ENCODE results near the gene CCT8. TPM values are rescaled to one million over a fixed set of nuclear protein-coding genes. Genes with fewer than 3 reads are reported as not detected.

CCT8 gene
- total RNA-seq = 100 to 1,000 TPM; 210 to 235 TPM

DNA sequence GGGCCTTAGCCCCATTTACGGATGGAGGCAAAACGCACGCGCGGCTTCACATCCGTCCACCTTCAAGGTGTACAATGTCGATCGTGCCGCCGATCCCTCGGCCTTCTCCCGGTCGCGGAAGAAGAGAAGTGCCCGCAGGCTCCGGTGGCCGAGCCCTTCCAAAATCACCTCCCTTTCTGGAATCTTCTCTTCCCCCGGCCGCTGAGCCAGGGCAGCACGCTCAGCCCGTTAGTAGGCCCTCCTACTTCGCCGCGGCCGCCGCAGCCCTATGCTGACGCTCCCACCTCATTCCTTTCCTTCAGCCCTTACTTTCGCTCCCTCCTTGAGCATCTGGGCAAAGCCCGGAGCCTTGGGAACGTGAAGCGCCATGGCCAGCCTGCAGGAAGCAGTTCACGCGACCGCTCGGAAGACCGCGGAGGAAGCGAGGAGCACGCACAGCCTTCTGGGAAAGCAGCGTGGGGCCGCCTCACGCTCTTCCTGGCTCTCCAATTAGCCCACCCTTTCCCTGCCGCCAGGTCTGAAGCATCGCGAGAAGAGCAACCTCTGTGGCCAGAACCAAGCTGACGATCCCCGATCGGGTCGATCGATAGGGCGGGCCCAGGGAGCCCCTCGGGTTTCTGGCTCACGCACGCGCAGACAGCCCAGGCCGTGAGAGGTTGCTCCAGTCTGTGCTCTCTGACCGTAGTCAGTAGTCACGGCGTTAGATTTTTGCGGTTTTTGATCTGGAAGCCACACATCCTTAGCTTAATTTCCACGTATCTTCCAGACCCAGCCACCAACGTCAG, at the start of gene CCT8:
Gene CCT8, minus strand, starts transcription at position 427 of the 785 bp plus-strand sequence. Its CDS starts 58 bp downstream, at position 369.
- Mint-ChIP-seq H3K9me3 (peaks cover 8% of the 10 kb centered on the region), H3K27me3 (no peaks in the 10 kb centered on the region), H3K4me3 (peak within 1 kb of the TSS; percentile 99), H3K36me3 (ENCODE audit: low read depth) (peaks cover 29% of the 10 kb centered on the region), H3K4me1 (peaks cover 50% of the 10 kb centered on the region), H3K27ac (peak within 1 kb of the TSS; percentile 99)
- DNase-seq = peak; percentile 100
- ChIA-PET CTCF (interaction anchor here (0.5 to 2.0 kb wide), 7 partner anchors 9 to 227 kb away, joined by 3 to 6 read pairs (median 3); partner anchors contain the start of gene USP16), POLR2A (interaction anchor here (0.6 to 1.2 kb wide), 5 partner anchors 14 to 376 kb away, joined by 3 to 10 read pairs (median 5); no protein-coding TSS in a partner anchor)

DNA sequence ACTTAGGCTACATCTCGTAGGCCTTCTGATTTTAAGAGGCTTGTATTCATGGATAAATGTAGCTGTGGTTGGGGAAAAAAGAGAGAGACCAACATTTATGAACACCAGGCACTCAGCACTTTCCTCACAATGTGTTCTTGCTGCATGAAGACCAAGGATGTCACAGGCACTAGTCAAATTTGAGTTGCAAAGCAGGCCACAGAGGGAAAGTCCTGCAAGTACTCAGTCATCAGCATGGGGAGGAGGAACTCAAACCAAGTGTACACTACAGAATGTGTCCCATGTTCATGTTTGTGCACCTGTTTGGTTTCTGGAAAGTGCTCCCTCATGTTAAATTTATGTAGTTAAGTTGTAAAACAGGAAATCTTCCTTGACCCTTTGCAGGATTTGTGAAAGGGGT, 48.3 kb upstream of the CCT8 start:
- DNase-seq = no peak
- CTCF ChIA-PET = interaction anchor here (1.1 kb wide), 1 partner anchor 43 kb away, joined by 4 read pairs; no protein-coding TSS in a partner anchor
- H3K27me3 Mint-ChIP-seq = no peaks in the 10 kb centered on the region

GRCh38 chr21:29117372-29117955, 44.0 kb upstream of the CCT8 start:
- H3K27me3 Mint-ChIP-seq = no peaks in the 10 kb centered on the region
- H3K27ac Mint-ChIP-seq = no peak overlapping the region
- ChIA-PET POLR2A (no interaction called here), CTCF (no interaction called here)
- no peak overlapping the region for H3K4me3 Mint-ChIP-seq
- no peaks in the 10 kb centered on the region for H3K36me3 Mint-ChIP-seq (ENCODE audit: low read depth)
- H3K9me3 Mint-ChIP-seq = no peaks in the 10 kb centered on the region
- H3K4me1 Mint-ChIP-seq = no peaks in the 10 kb centered on the region
- no peak for DNase-seq

More for the DNA sequence above, 48.3 kb upstream of the CCT8 start:
- Mint-ChIP-seq H3K27ac (no peak overlapping the region), H3K4me3 (no peak overlapping the region), H3K36me3 (ENCODE audit: low read depth) (no peaks in the 10 kb centered on the region), H3K9me3 (no peaks in the 10 kb centered on the region), H3K4me1 (peaks cover 6% of the 10 kb centered on the region)
- POLR2A ChIA-PET = no interaction called here

GRCh38 chr21:29115899-29116298, 42.5 kb upstream of the CCT8 start:
- POLR2A ChIA-PET = no interaction called here
- Mint-ChIP-seq H3K9me3 (no peaks in the 10 kb centered on the region), H3K36me3 (ENCODE audit: low read depth) (no peaks in the 10 kb centered on the region), H3K4me1 (no peaks in the 10 kb centered on the region), H3K27me3 (no peaks in the 10 kb centered on the region), H3K4me3 (no peak overlapping the region), H3K27ac (peak overlapping the region; percentile 13)
- no peak for DNase-seq
- CTCF ChIA-PET = interaction anchor here (0.8 to 1.7 kb wide), 4 partner anchors 10 to 17 kb away, joined by 3 to 4 read pairs (median 4); no protein-coding TSS in a partner anchor

DNA sequence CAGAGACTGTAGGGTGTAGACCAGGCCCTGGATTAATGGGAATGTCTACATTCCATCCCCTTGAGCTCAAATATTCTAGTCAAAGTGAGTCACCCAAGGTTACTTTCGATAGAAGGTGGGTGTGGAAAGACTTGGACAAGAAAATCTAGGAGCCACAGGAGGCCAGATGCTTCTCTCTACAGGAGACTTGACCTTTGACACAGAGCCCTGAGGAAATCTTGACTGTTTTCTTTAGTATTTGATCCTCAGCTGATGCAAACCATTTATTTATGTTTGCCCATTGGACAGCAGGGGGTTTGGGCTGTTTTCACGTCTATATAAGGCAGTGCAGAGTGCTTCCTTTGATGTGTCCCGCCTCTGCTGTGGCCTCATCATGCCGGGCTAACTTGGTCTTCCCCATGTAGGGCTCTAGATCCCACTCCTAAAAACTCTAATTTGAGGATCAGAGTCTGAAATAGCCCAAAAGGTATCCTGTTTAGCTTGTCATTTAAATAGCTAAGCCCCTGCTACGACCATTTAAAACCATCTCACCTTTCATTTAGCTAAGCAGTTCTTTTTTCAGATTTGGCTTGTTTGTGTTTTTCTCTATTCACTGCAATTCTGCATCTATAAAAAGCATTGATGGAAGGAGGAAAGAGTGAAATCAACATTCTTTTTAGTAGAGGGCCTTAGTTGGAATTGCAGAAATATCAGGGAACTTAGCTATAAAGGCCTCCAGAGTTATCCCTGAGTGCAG, 41.5 kb upstream of the CCT8 start:
- no peaks in the 10 kb centered on the region for H3K36me3 Mint-ChIP-seq (ENCODE audit: low read depth)
- H3K27me3 Mint-ChIP-seq = no peaks in the 10 kb centered on the region
- no peak for DNase-seq
- ChIA-PET POLR2A (no interaction called here), CTCF (interaction anchor here (0.8 to 1.7 kb wide), 5 partner anchors 10 to 235 kb away, joined by 3 to 4 read pairs (median 3); no protein-coding TSS in a partner anchor)
- H3K27ac Mint-ChIP-seq = no peak overlapping the region
- H3K4me3 Mint-ChIP-seq = no peak overlapping the region
- no peaks in the 10 kb centered on the region for H3K9me3 Mint-ChIP-seq
- no peaks in the 10 kb centered on the region for H3K4me1 Mint-ChIP-seq

DNA sequence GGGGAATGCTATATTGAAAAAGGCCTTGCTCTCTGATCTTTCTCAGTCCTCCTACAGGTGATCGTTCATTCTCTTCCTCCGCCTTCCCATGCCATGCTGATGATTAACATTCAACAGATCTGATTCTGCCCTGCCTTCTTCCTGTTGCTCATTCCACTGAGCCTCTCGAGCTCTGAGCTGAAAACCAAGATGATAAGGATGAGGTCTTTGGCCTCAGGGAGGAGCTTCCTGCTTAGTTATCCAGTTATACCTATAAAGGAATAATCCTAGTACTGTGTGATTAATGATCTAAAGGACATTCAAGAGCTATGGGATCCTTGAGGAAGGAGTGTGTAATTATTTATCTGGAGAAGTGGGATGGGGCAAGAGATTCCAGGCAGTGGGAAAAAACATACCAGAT, 31.8 kb upstream of the CCT8 start:
- POLR2A ChIA-PET = no interaction called here
- CTCF ChIA-PET = interaction anchor here (0.8 to 1.8 kb wide), 5 partner anchors 9 to 59 kb away, joined by 3 to 5 read pairs (median 3); no protein-coding TSS in a partner anchor
- Mint-ChIP-seq H3K27me3 (no peaks in the 10 kb centered on the region), H3K36me3 (ENCODE audit: low read depth) (peaks cover 3% of the 10 kb centered on the region), H3K27ac (no peak overlapping the region), H3K4me3 (no peak overlapping the region), H3K9me3 (no peaks in the 10 kb centered on the region), H3K4me1 (no peaks in the 10 kb centered on the region)
- no peak for DNase-seq

GRCh38 chr21:29104239-29104708, 30.8 kb upstream of the CCT8 start:
- Mint-ChIP-seq H3K4me1 (peaks cover 1% of the 10 kb centered on the region), H3K27me3 (no peaks in the 10 kb centered on the region), H3K9me3 (no peaks in the 10 kb centered on the region), H3K27ac (peak overlapping the region; percentile 50), H3K36me3 (ENCODE audit: low read depth) (peaks cover 4% of the 10 kb centered on the region), H3K4me3 (no peak overlapping the region)
- ChIA-PET POLR2A (no interaction called here), CTCF (interaction anchor here (0.8 to 1.8 kb wide), 5 partner anchors 8 to 77 kb away, joined by 3 to 5 read pairs (median 4); no protein-coding TSS in a partner anchor)
- no peak for DNase-seq

DNA sequence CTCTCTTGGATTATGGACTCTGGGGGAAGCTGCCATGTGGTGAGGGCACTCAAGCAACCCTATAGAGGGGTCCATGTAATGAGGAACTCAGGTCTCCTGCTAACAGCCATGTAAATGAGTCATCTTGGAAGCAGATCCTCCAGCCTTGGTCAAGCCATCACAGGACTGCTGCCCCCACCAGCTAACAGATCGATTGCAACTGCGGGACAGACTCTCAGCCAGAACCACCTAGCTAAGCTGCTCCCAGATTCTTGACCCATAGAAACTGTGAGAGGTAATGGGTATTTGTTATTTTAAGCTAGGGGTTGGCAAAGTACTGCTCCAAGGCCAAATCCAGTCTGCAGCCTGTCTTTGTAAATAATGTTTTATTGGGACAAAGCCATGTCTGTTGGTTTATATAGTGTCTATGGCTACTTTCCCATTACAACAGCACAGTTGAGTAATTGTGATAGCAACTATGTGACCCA, 29.4 kb upstream of the CCT8 start:
- no peak for DNase-seq
- H3K9me3 Mint-ChIP-seq = no peaks in the 10 kb centered on the region
- no peak overlapping the region for H3K27ac Mint-ChIP-seq
- CTCF ChIA-PET = interaction anchor here (0.7 to 1.0 kb wide), 2 partner anchors 10 to 13 kb away, joined by 3 to 4 read pairs; no protein-coding TSS in a partner anchor
- no peaks in the 10 kb centered on the region for H3K27me3 Mint-ChIP-seq
- H3K36me3 Mint-ChIP-seq (ENCODE audit: low read depth) = peaks cover 4% of the 10 kb centered on the region
- POLR2A ChIA-PET = no interaction called here
- no peak overlapping the region for H3K4me3 Mint-ChIP-seq
- H3K4me1 Mint-ChIP-seq = peaks cover 1% of the 10 kb centered on the region

DNA sequence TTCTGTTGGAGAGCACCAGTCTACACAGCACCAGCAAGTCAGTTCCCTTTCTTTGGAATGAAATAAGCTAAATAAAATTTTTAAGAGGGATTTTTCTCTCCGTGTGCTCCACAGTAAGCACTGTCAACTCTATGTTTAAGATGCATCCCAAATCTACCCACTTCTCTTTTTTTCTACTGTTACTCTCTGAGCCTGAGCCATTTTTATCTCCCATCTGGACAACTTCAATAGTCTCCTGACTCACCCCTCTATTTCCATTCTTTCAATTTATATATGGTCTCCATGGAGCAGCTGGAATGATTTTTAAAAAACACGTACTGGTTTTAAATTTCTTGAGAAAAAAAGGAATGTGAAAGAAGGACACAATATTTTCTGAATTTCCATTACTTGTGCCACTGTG, 24.7 kb upstream of the CCT8 start:
- peaks cover 6% of the 10 kb centered on the region for H3K36me3 Mint-ChIP-seq (ENCODE audit: low read depth)
- ChIA-PET CTCF (interaction anchor here (1.4 to 1.5 kb wide), 2 partner anchors 18 to 136 kb away, joined by 4 read pairs; no protein-coding TSS in a partner anchor), POLR2A (no interaction called here)
- peaks cover 1% of the 10 kb centered on the region for H3K4me1 Mint-ChIP-seq
- H3K4me3 Mint-ChIP-seq = no peak overlapping the region
- no peaks in the 10 kb centered on the region for H3K9me3 Mint-ChIP-seq
- no peak overlapping the region for H3K27ac Mint-ChIP-seq
- peaks cover 1% of the 10 kb centered on the region for H3K27me3 Mint-ChIP-seq
- DNase-seq = no peak

GRCh38 chr21:29096218-29097015, 23.0 kb upstream of the CCT8 start:
- Mint-ChIP-seq H3K4me3 (no peak overlapping the region), H3K27ac (no peak overlapping the region), H3K9me3 (no peaks in the 10 kb centered on the region), H3K27me3 (peaks cover 1% of the 10 kb centered on the region), H3K36me3 (ENCODE audit: low read depth) (peaks cover 6% of the 10 kb centered on the region), H3K4me1 (peaks cover 5% of the 10 kb centered on the region)
- CTCF ChIA-PET = interaction anchor here (0.5 to 1.7 kb wide), 4 partner anchors 9 to 280 kb away, joined by 3 to 5 read pairs (median 4); no protein-coding TSS in a partner anchor
- POLR2A ChIA-PET = interaction anchor here (0.7 kb wide), 1 partner anchor 205 kb away, joined by 3 read pairs; no protein-coding TSS in a partner anchor
- DNase-seq = no peak

DNA sequence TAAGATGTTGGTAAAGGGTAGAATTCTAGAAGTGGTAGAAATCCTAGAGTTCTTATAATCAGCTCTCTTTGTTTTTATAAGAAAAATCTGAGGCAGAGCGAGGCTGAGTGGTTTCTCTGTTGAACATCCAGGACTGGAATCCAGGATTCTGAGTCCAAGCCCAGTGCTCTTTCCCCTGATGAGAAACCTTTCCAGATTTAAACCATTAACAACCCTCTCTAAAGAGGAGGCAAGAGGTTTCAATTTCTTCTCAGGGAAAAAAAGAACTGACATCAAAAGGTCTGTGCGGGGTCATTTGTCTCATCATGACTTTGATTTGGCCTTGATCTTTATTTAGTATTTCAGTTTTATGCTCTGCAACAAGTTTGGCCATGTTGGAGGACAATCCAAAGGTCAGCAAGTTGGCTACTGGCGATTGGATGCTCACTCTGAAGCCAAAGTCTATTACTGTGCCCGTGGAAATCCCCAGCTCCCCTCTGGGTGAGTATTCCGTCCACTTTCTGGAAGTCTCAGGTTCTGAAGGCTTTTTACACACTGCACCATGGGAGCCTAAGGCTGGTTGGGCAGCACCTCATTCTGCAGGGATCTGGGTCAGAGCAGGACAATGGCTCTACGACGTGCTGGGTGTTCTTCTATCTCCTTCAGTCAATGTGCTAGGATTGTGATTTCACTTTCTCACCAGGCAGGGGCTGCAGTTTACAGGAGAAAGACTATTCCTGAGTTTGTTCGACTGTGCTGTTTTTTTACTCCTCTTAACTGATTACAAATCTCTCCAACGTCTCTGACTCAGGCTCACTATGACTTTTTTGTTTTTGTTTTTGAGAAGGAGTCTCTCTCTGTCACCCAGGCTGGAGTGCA, 18.9 kb upstream of the CCT8 start:
- peaks cover 1% of the 10 kb centered on the region for H3K27me3 Mint-ChIP-seq
- ChIA-PET POLR2A (no interaction called here), CTCF (interaction anchor here (1.1 to 1.5 kb wide), 3 partner anchors 11 to 48 kb away, joined by 3 read pairs; no protein-coding TSS in a partner anchor)
- no peak overlapping the region for H3K4me3 Mint-ChIP-seq
- no peak for DNase-seq
- no peak overlapping the region for H3K27ac Mint-ChIP-seq
- no peaks in the 10 kb centered on the region for H3K9me3 Mint-ChIP-seq
- H3K36me3 Mint-ChIP-seq (ENCODE audit: low read depth) = peaks cover 4% of the 10 kb centered on the region
- peaks cover 12% of the 10 kb centered on the region for H3K4me1 Mint-ChIP-seq

Data from activated CD4-positive, alpha-beta T cell treated with anti-CD3 and anti-CD28 coated beads, Interleukin-2, amount 10 ng/mL, durations not matched to agents 7 days and 5 days (primary cell).